Astrocyte of the spinal cord (primary cell): ENCODE data around the gene ACOX1.

Source experiments
- DNase-seq: peaks from one replicate; pipeline ENCODE4 v3.0.0; 2011; ENCODE audit warnings: low read depth, low spot score
- H3K4me3 ChIP-seq: 2 replicates; pipeline ENCODE4 v1.5.1; 2011; ENCODE audit warnings: low read depth, mild to moderate bottlenecking, low read length, moderate library complexity
- CTCF ChIP-seq: IDR thresholded peaks from 2 replicates; pipeline ENCODE4 v1.5.1; 2012; ENCODE audit warnings: low read depth, mild to moderate bottlenecking, low read length, inconsistent platforms
- in situ Hi-C: cut with HindIII; loops from 2 replicates; pipeline ENCODE4 v1.10.0; 2017; ENCODE audit warnings: low sequenced_read_pairs

The ACOX1 gene

GRCh38 chr17:75926456-75926855 lies 52.5 kb downstream of the ACOX1 start:
- no peak for TF ChIP-seq CTCF
- no peak overlapping the region for H3K4me3 ChIP-seq
- DNase-seq, result no peak
- in situ Hi-C loops, result no loop called here

- H3K4me3 ChIP-seq, result no peak overlapping the region
- no peak for TF ChIP-seq CTCF
- in situ Hi-C loops, result no loop called here
- no peak for DNase-seq
These were observed 53.1 kb downstream of the ACOX1 start for GRCh38 chr17:75925912-75926311.

- no peak for TF ChIP-seq CTCF
- no peak overlapping the region for H3K4me3 ChIP-seq
- in situ Hi-C loops, result no loop called here
- no peak for DNase-seq
These were observed 53.9 kb downstream of the ACOX1 start for GRCh38 chr17:75925103-75925502.

- DNase-seq, result no peak
- H3K4me3 ChIP-seq, result no peak overlapping the region
- in situ Hi-C loops, result no loop called here
- no peak for TF ChIP-seq CTCF
These were observed 55.7 kb downstream of the ACOX1 start for GRCh38 chr17:75922963-75923874.

- H3K4me3 ChIP-seq, result no peak overlapping the region
- no peak for TF ChIP-seq CTCF
- no peak for DNase-seq
- in situ Hi-C loops, result no loop called here
These were observed 56.6 kb downstream of the ACOX1 start for GRCh38 chr17:75922173-75922961.

GRCh38 chr17:75921596-75921995 lies 57.4 kb downstream of the ACOX1 start:
- in situ Hi-C loops, result no loop called here
- no peak overlapping the region for H3K4me3 ChIP-seq
- TF ChIP-seq CTCF, result no peak
- DNase-seq, result no peak
